H1 (cell line): ENCODE results near the gene ABHD12B. TPM values are rescaled to one million over a fixed set of nuclear protein-coding genes. Genes with fewer than 3 reads are reported as not detected.

Experiments
- CTCF ChIA-PET: fragments of 300-600 bp; sonication (Branson Sonifier 250); formaldehyde crosslinking; loops from one replicate; lab custom pipeline; 2021; ENCODE audit not compliant: partially characterized antibody; lab: Charles Lee
- POLR2A ChIA-PET: fragments of 300-600 bp; sonication (Branson Sonifier 250); formaldehyde crosslinking; loops from one replicate; lab custom pipeline; 2021; ENCODE audit warnings: inconsistent platforms; ENCODE audit not compliant: partially characterized antibody; lab: Charles Lee
- DNase-seq, 2 experiments: peaks; one replicate each; pipeline versions ENCODE4 v3.0.0 to v3.0.0-alpha.2; 2010 to 2022; ENCODE audit warnings: low spot score in 2 of 2, low read depth in 1 of 2, mixed read lengths in 1 of 2
- FAIRE-seq: peaks from 2 replicates; lab custom pipeline; 2011; peaks lifted over from hg19 to GRCh38; lab: Jason Lieb, UNC
- H2AFZ ChIP-seq: 2 replicates; pipeline ENCODE4 v1.8.1; 2012; ENCODE audit warnings: low read length, inconsistent platforms
- H2AK5ac ChIP-seq: 2 replicates; pipeline ENCODE4 v1.6.1; 2013; ENCODE audit warnings: low read depth, low read length
- H2BK120ac ChIP-seq: replicated peaks from 2 replicates; pipeline ENCODE3; 2013; ENCODE audit warnings: low read depth, low read length, inconsistent platforms
- H2BK12ac ChIP-seq: 2 replicates; pipeline ENCODE4 v1.6.1; 2013; ENCODE audit warnings: low read depth, low read length
- H2BK15ac ChIP-seq: 2 replicates; pipeline ENCODE4 v1.6.1; 2013; ENCODE audit warnings: low read length
- H2BK20ac ChIP-seq: 2 replicates; pipeline ENCODE4 v1.6.1; 2013; ENCODE audit warnings: low read length
- H2BK5ac ChIP-seq: 2 replicates; pipeline ENCODE4 v1.6.1; 2013; ENCODE audit warnings: low read depth, low read length
- H3K14ac ChIP-seq: 2 replicates; pipeline ENCODE4 v1.6.1; 2013; ENCODE audit warnings: inconsistent platforms; ENCODE audit not compliant: insufficient read length
- H3K18ac ChIP-seq: 2 replicates; pipeline ENCODE4 v1.6.1; 2013; ENCODE audit warnings: low read length; ENCODE audit errors: extremely low read depth
- H3K23ac ChIP-seq: 2 replicates; pipeline ENCODE4 v1.6.1; 2013; ENCODE audit warnings: inconsistent platforms; ENCODE audit not compliant: insufficient read length
- H3K23me2 ChIP-seq: 2 replicates; pipeline ENCODE4 v1.6.1; 2013; ENCODE audit warnings: low read depth, low read length
- H3K27ac ChIP-seq: 2 replicates; pipeline ENCODE4 v1.6.1; 2011; ENCODE audit warnings: low read depth, low read length, inconsistent platforms
- H3K27me3 ChIP-seq, 4 experiments: replicated peaks in 1 of 4; 1 replicate in 1 of 4; 2 replicates in 3 of 4; pipeline versions ENCODE4 v1.6.1 to v1.8.1; 2011 to 2013; ENCODE audit warnings: low read length in 3 of 4, mild to moderate bottlenecking in 3 of 4, inconsistent platforms in 2 of 4, mixed read lengths in 2 of 4, moderate library complexity in 1 of 4; ENCODE audit not compliant: control insufficient read depth in 3 of 4, insufficient read depth in 3 of 4; ENCODE audit errors: extremely low read depth in 1 of 4
- H3K36me3 ChIP-seq, 4 experiments: 2 replicates each; pipeline versions ENCODE4 v1.6.1 to v1.8.1; 2011 to 2013; ENCODE audit warnings: mild to moderate bottlenecking in 4 of 4, low read length in 3 of 4, moderate library complexity in 2 of 4, control low read depth in 1 of 4, inconsistent platforms in 1 of 4; ENCODE audit not compliant: insufficient read depth in 4 of 4, control insufficient read depth in 2 of 4
- H3K4ac ChIP-seq: replicated peaks from 2 replicates; pipeline ENCODE3; 2013; ENCODE audit warnings: low read length, low read depth, mixed read lengths, inconsistent platforms; ENCODE audit not compliant: insufficient read length
- H3K4me1 ChIP-seq, 4 experiments: replicated peaks in 1 of 4; 1 replicate in 1 of 4; 2 replicates in 3 of 4; pipeline versions ENCODE4 v1.6.1 to v1.8.1; 2011 to 2013; ENCODE audit warnings: low read length in 3 of 4, inconsistent platforms in 2 of 4, mixed read lengths in 1 of 4; ENCODE audit not compliant: insufficient read depth in 4 of 4, control insufficient read depth in 3 of 4
- H3K4me2 ChIP-seq, 2 experiments: 2 replicates each; pipeline versions ENCODE4 v1.6.1 to v1.8.1; 2011 to 2013; ENCODE audit warnings: low read depth in 2 of 2, low read length in 2 of 2, control low read depth in 1 of 2, inconsistent platforms in 1 of 2, mild to moderate bottlenecking in 1 of 2; ENCODE audit not compliant: insufficient read depth in 1 of 2
- H3K4me3 ChIP-seq, 4 experiments: fragments of 200-600, 300-600 bp in 1 of 4; sonication (generic), shearing (Covaris generic), sonication (Bioruptor Twin) in 1 of 4; 2 replicates each; pipeline versions ENCODE4 v1.5.1 to v1.8.1; 2011 to 2016; ENCODE audit warnings: low read length in 4 of 4, low read depth in 3 of 4, control low read depth in 2 of 4, inconsistent platforms in 2 of 4, mild to moderate bottlenecking in 2 of 4, mixed read lengths in 1 of 4, moderate library complexity in 1 of 4; ENCODE audit not compliant: insufficient read depth in 2 of 4; ENCODE audit errors: extremely low read depth in 1 of 4
- H3K56ac ChIP-seq: replicated peaks from 2 replicates; pipeline ENCODE3; 2013; ENCODE audit warnings: low read depth, mild to moderate bottlenecking, mixed read lengths, low read length, inconsistent platforms; ENCODE audit not compliant: insufficient read length
- H3K79me1 ChIP-seq: 2 replicates; pipeline ENCODE4 v1.6.1; 2013; ENCODE audit warnings: low read depth, low read length, control low read depth
- H3K79me2 ChIP-seq, 2 experiments: 2 replicates each; pipeline versions ENCODE4 v1.6.1 to v1.8.1; 2012 to 2013; ENCODE audit warnings: low read length in 2 of 2, mild to moderate bottlenecking in 2 of 2, inconsistent platforms in 1 of 2; ENCODE audit not compliant: insufficient read depth in 2 of 2, control insufficient read depth in 1 of 2
- H3K9ac ChIP-seq, 4 experiments: replicated peaks in 1 of 4; 1 replicate in 1 of 4; 2 replicates in 3 of 4; pipeline versions ENCODE4 v1.6.1 to v1.8.1; 2011 to 2013; ENCODE audit warnings: low read depth in 3 of 4, low read length in 3 of 4, control low read depth in 2 of 4, mild to moderate bottlenecking in 2 of 4, moderate library complexity in 2 of 4, inconsistent platforms in 1 of 4; ENCODE audit errors: extremely low read depth in 1 of 4
- H3K9me3 ChIP-seq, 2 experiments: 2 replicates each; pipeline versions ENCODE4 v1.6.1 to v1.8.1; 2012 to 2013; ENCODE audit warnings: mild to moderate bottlenecking in 2 of 2, moderate library complexity in 2 of 2, control low read depth in 1 of 2, inconsistent platforms in 1 of 2, low read depth in 1 of 2, low read length in 1 of 2, mixed read lengths in 1 of 2; ENCODE audit not compliant: insufficient read depth in 2 of 2
- H4K20me1 ChIP-seq, 2 experiments: replicated peaks in 1 of 2; 2 replicates each; pipeline versions ENCODE3 to v1.8.1; 2011 to 2013; ENCODE audit warnings: inconsistent platforms in 2 of 2, low read length in 2 of 2, mild to moderate bottlenecking in 1 of 2; ENCODE audit not compliant: insufficient read depth in 2 of 2, control insufficient read depth in 1 of 2
- H4K5ac ChIP-seq: 2 replicates; pipeline ENCODE4 v1.6.1; 2013; ENCODE audit warnings: low read length, low read depth, mixed read lengths, inconsistent platforms; ENCODE audit not compliant: insufficient read length
- H4K8ac ChIP-seq: 2 replicates; pipeline ENCODE4 v1.8.0; 2013; ENCODE audit warnings: mild to moderate bottlenecking, moderate library complexity, low read length, inconsistent platforms; ENCODE audit not compliant: insufficient read depth; ENCODE audit errors: extremely low read depth
- H4K91ac ChIP-seq: replicated peaks from 2 replicates; pipeline ENCODE3; 2013; ENCODE audit warnings: low read length, mixed read lengths, inconsistent platforms; ENCODE audit not compliant: insufficient read length
- CREB1 ChIP-seq: IDR thresholded peaks from 2 replicates; pipeline ENCODE4 v1.6.1; 2012; ENCODE audit warnings: inconsistent platforms
- MAFK ChIP-seq: IDR thresholded peaks from 2 replicates; pipeline ENCODE4 v1.6.1; 2012; ENCODE audit warnings: low read depth, mild to moderate bottlenecking, improper control_type of control experiment, low read length
- RBBP5 ChIP-seq: IDR thresholded peaks from 2 replicates; pipeline ENCODE4 v1.7.1; 2012; ENCODE audit warnings: low read depth, mild to moderate bottlenecking, inconsistent platforms, low read length, moderate library complexity, borderline replicate concordance
- ZNF274 ChIP-seq: IDR thresholded peaks from 2 replicates; pipeline ENCODE4 v1.7.0; 2012; ENCODE audit warnings: low read length, borderline replicate concordance; ENCODE audit errors: extremely low read depth
- WGBS, 2 experiments: shearing (Covaris generic) in 1 of 2; methylation state at CpG; one replicate each; pipeline versions ENCODE4 v1.1.6 to v1.1.7; 2013 to 2015; ENCODE audit warnings: low lambda C conversion rate in 2 of 2, mixed read lengths in 2 of 2, inconsistent platforms in 1 of 2, low coverage in 1 of 2, missing lambda C conversion rate in 1 of 2; ENCODE audit not compliant: insufficient replicate concordance in 2 of 2, insufficient coverage in 1 of 2, insufficient read length in 1 of 2; ENCODE audit errors: extremely low coverage in 1 of 2, missing lambda C conversion rate in 1 of 2; 5-methylcytosine and 5-hydroxymethylcytosine counted together
- polyA plus RNA-seq, 7 experiments: library from polyadenylated mRNA; depleted of rRNA in 3 of 7; stranded (reverse) in 5 of 7; unstranded in 2 of 7; fragments of >200 nt in 5 of 7; fragments of 200-250 nt in 2 of 7; gene quantifications; 1 replicate in 5 of 7; 2 replicates in 1 of 7; 4 replicates in 1 of 7; pipeline versions ENCODE4 v1.2.1 to v1.2.3, GENCODE V29; 2011 to 2013; ENCODE audit warnings: missing spikeins in 2 of 7, mixed read lengths in 2 of 7
- total RNA-seq: library from RNA; stranded (reverse); fragmentation: NEBNext Ultra II Directional; extraction: Animal tissue kit (Norgen Biotek cat#: 25700); gene quantifications from 2 replicates; pipeline ENCODE4 v1.2.1, GENCODE V29; 2021

Gene ABHD12B
- total and polyA plus RNA-seq, 2 of the 8 experiments (the other 6 are each of a cell fraction or from before 2014, with no cell fraction given): 4.0 to 102 TPM

DNA sequence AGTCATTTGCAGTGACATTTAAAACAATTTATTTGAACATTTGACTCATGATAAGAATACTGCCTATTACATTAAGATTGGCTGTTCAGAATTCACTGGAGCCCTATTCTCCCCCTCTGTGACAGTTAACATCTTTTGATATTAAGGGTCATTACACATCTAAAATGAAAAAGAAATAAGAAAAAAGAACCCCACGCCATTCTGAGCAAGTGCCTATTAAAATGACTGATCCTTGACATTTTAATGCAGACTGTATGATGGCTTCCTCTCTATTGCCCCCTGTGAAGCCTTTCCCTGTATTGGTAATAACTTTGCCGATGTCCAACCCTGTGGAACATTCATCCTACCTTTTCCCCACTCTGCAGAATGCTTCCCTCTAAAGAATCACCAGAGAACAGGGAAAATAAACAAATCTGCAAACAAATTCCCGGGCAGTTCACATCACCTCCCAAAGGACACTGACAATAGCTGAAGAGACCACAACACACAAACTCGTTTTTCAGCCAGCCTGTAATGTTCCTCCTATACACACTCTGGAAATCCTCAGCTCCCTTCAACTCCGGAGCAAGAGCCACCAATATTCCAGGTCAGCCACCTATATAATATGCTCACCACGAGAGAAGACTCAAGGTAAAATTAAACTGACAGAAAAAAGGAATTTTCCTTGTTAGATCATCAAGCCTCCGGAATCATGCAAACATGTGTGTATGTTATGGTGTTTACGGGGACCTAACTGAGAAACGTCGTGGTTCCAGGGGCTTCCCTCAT, 42.9 kb upstream of the ABHD12B start:
- DNase-seq (no peak), FAIRE-seq (no peak)
- no peaks in the 10 kb centered on the region for H3K79me1 ChIP-seq
- no peak overlapping the region for H3K18ac ChIP-seq
- H3K14ac ChIP-seq: no peak overlapping the region
- peaks cover 17% of the 10 kb centered on the region for H3K23me2 ChIP-seq
- peaks cover 0 to 35% of the 10 kb centered on the region in 2 experiments; a peak in 2 of 4 replicates for H3K79me2 ChIP-seq
- no peak overlapping the region for H4K8ac ChIP-seq
- H2BK5ac ChIP-seq: no peak overlapping the region
- no peaks in the 10 kb centered on the region for H3K9me3 ChIP-seq
- H2AFZ ChIP-seq: no peak overlapping the region
- peak overlapping the region; percentile 78 to 85 for H3K4me2 ChIP-seq
- H3K56ac ChIP-seq: no peak overlapping the region
- ChIA-PET POLR2A (interaction anchor here (0.9 to 3.9 kb wide), 6 partner anchors 7 to 43 kb away, joined by 3 to 23 read pairs (median 4); partner anchors contain the start of gene ABHD12B), CTCF (interaction anchor here (1.0 to 3.2 kb wide), 7 partner anchors 9 to 53 kb away, joined by 3 to 9 read pairs (median 5); no protein-coding TSS in a partner anchor)
- peaks cover 6 to 64% (median 37%) of the 10 kb centered on the region in 4 experiments for H3K27me3 ChIP-seq
- peaks cover 3 to 14% (median 8%) of the 10 kb centered on the region in 4 experiments; a peak in 5 of 7 replicates for H3K4me1 ChIP-seq
- H4K91ac ChIP-seq: no peak overlapping the region
- H3K36me3 ChIP-seq: no peaks in the 10 kb centered on the region
- no peak overlapping the region for H2BK120ac ChIP-seq
- 54% methylated on average over 10 of the region's 10 CpGs; no CpG with 5 or more reads in 1 of the 2 experiments for WGBS, 2 experiments
- no peak overlapping the region for H4K5ac ChIP-seq
- H3K23ac ChIP-seq: no peak overlapping the region
- no peak overlapping the region for H2BK15ac ChIP-seq
- H2BK20ac ChIP-seq: no peak overlapping the region
- no peak overlapping the region for H3K4ac ChIP-seq
- no peak overlapping the region for H2BK12ac ChIP-seq
- no peak overlapping the region for H2AK5ac ChIP-seq
- H3K9ac ChIP-seq: no peak overlapping the region
- H3K4me3 ChIP-seq: peak overlapping the region; percentile 57 to 89 (median 68); a peak in 7 of 8 replicates
- peaks cover 18 to 22% of the 10 kb centered on the region in 2 experiments for H4K20me1 ChIP-seq
- H3K27ac ChIP-seq: no peak overlapping the region
- no peak for TF ChIP-seq RBBP5
- no peak for TF ChIP-seq MAFK
- no peak for TF ChIP-seq ZNF274
- TF ChIP-seq CREB1: no peak
